ENCODE results near the gene ANTXR2. TPM values are rescaled to one million over a fixed set of nuclear protein-coding genes. Genes with fewer than 3 reads are reported as not detected.

ANTXR2 gene
- total RNA-seq, 1 experiment from 2014 or later = not detected

DNA sequence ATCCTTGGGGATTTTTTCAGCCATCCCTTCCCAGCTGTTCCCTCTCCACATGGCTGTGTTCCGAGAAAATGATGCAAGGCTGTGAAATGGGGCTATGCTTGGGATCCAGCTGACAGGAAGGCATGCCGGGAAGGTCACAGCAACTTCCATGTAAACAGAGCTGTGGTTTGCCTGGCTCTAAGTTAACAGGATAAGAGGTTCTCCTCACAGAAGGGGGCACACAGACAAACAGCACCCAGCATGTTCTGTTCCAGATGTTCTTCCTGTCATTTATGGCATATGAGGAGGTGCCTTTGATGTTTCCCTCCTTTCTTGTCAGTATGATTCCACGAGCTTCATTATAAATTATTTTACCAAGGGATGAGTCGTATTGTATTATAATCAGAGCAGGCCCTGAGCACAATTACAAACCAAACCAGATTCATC lies 220.7 kb downstream of the ANTXR2 start:
- Histone ChIP-seq H3K9ac (ENCODE audit: low read length) (no peak overlapping the region), H3K27me3 (ENCODE audit: low read length) (no peaks in the 10 kb centered on the region), H3K9me3 (ENCODE audit: low read length) (no peaks in the 10 kb centered on the region), H3K36me3 (ENCODE audit: insufficient read depth, low read length) (no peaks in the 10 kb centered on the region), H3K9me2 (replicated peaks; ENCODE audit: insufficient read depth, low read length) (no peaks in the 10 kb centered on the region), H3K4me1 (ENCODE audit: low read length) (no peaks in the 10 kb centered on the region), H3K79me2 (ENCODE audit: low read length) (no peaks in the 10 kb centered on the region), H3K27ac (ENCODE audit: low read length) (no peak overlapping the region), H3K4me2 (ENCODE audit: low read depth, low read length, poor library complexity, severe bottlenecking) (no peak overlapping the region), H3K4me3 (ENCODE audit: low read length) (no peak overlapping the region), H4K20me1 (ENCODE audit: insufficient read depth, low read depth, low read length) (no peaks in the 10 kb centered on the region), H2AFZ (ENCODE audit: low read length) (no peak overlapping the region)
- DNase-seq = no peak

DNA sequence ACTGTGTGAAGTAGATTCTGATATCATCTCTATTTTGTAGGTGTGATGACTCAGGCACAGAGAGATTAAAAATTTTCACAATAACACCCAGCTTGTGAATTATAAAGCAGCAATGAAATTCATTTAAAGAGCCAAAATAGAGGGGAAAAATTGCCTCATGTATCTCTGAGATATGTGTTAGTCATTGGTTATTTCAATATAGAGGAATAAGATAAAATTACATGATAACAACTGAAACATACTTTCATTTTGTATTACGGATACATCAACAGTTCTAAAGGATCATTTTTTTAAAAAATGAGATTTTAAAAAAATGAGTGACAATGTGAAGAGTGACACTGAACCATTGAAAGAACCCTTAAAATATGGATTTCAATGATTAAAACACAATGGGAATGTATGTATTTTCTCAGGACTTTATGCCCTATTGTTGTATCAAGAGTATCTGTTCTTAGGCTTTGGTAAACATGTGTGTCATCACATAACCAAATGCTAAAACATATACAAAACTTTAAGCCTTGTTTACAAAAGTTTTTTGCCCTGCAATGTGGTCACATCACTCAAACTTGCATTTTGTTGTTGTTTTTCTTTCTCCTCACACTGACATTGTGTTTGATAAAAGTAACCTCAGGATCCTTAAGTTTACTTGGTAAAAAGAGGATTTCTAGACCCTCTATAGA lies 221.3 kb downstream of the ANTXR2 start:
- Histone ChIP-seq H3K4me1 (ENCODE audit: low read length) (no peaks in the 10 kb centered on the region), H3K4me2 (ENCODE audit: low read depth, low read length, poor library complexity, severe bottlenecking) (no peak overlapping the region), H3K27me3 (ENCODE audit: low read length) (no peaks in the 10 kb centered on the region), H3K9ac (ENCODE audit: low read length) (no peak overlapping the region), H3K27ac (ENCODE audit: low read length) (no peak overlapping the region), H3K79me2 (ENCODE audit: low read length) (no peaks in the 10 kb centered on the region), H3K9me2 (replicated peaks; ENCODE audit: insufficient read depth, low read length) (no peaks in the 10 kb centered on the region), H3K9me3 (ENCODE audit: low read length) (no peaks in the 10 kb centered on the region), H4K20me1 (ENCODE audit: insufficient read depth, low read depth, low read length) (no peaks in the 10 kb centered on the region), H3K4me3 (ENCODE audit: low read length) (no peak overlapping the region), H3K36me3 (ENCODE audit: insufficient read depth, low read length) (no peaks in the 10 kb centered on the region), H2AFZ (ENCODE audit: low read length) (no peak overlapping the region)
- DNase-seq = no peak

Other genes with a start within 250 kb of the ANTXR2 start
- gene PRDM8, start 124.3 kb upstream of the ANTXR2 start, total RNA-seq (2014; rRNA removed; shearing (Covaris generic); ENCODE audit: low replicate concordance) = not detected in 2 replicates
- not detected in 2 replicates for gene FGF5, start 193.4 kb upstream of the ANTXR2 start, total RNA-seq (2014; rRNA removed; shearing (Covaris generic); ENCODE audit: low replicate concordance)

All from Karpas-422 (cell line).